ENCODE data around the gene MIEF2. TPM values are rescaled to one million over a fixed set of nuclear protein-coding genes. Genes with fewer than 3 reads are reported as not detected.

Gene MIEF2
- total RNA-seq, 6 experiments from 2014 or later: 13.3 to 19.9 (median 16.6) TPM

DNA sequence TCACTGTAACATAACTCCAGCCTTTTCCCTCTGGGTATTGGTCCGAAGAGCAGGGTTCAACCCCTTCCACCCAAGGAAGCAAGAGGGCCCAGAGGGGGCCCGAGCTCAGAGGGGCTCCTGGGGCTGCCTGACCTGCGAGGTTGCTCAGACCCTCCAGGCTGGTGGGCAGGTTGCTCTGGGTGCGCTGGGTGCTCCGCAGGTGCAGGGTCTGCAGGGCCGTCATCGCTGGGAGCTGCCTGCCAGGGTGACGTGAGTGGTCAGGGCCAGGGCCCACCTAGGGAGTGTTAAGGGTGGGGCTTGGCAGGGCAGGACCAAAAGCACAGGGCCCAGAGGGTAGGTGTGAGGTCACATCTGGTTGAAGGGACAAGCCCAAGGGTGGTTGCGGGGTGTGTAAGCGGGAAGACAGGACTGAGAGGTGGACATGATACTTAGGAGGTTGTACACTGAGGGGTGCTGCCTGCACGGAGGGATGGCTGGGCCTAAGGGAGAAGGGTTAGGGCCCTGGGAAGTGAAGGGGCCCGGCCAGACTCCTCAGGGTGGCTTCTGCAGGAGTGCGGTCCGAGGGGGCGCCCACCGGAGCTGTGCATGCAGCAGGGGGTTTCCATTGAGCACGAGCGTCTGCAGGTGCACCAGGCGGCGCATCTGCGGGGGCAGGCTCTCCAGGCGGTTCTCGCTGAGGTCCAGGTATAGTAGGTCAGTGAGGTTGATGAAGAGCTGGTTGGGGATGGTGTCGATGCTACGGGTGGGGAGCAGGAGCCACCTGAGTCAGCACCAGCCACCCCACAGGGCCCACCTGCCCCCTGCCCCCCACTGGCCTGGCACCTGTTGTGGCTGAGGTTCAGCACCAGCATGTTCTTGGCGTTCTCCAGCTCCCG lies 6.3 kb upstream of the MIEF2 start:
- Mint-ChIP-seq H3K4me1 (ENCODE audit: low read depth) (peaks cover 13% of the 10 kb centered on the region), H3K36me3 (ENCODE audit: low read depth) (peaks cover 15% of the 10 kb centered on the region), H3K27me3 (ENCODE audit: insufficient read depth) (no peaks in the 10 kb centered on the region; the same call in 1 of the 2 replicates), H3K9me3 (no peaks in the 10 kb centered on the region), H3K27ac (no peak overlapping the region), H3K4me3 (no peak overlapping the region)
- TF ChIP-seq, protein P1, sequence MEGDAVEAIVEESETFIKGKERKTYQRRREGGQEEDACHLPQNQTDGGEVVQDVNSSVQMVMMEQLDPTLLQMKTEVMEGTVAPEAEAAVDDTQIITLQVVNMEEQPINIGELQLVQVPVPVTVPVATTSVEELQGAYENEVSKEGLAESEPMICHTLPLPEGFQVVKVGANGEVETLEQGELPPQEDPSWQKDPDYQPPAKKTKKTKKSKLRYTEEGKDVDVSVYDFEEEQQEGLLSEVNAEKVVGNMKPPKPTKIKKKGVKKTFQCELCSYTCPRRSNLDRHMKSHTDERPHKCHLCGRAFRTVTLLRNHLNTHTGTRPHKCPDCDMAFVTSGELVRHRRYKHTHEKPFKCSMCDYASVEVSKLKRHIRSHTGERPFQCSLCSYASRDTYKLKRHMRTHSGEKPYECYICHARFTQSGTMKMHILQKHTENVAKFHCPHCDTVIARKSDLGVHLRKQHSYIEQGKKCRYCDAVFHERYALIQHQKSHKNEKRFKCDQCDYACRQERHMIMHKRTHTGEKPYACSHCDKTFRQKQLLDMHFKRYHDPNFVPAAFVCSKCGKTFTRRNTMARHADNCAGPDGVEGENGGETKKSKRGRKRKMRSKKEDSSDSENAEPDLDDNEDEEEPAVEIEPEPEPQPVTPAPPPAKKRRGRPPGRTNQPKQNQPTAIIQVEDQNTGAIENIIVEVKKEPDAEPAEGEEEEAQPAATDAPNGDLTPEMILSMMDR (IDR thresholded peaks at IDR 0.05): no peak
- no peak for DNase-seq

GRCh38 chr17:18254888-18255649 lies 5.4 kb upstream of the MIEF2 start:
- H3K9me3 Mint-ChIP-seq: no peaks in the 10 kb centered on the region
- TF ChIP-seq, protein P1 (IDR thresholded peaks at IDR 0.05): no peak; the same call in 1 of the 2 replicates
- H3K4me1 Mint-ChIP-seq (ENCODE audit: low read depth): peaks cover 21% of the 10 kb centered on the region
- H3K4me3 Mint-ChIP-seq: no peak overlapping the region
- no peak for DNase-seq
- no peak overlapping the region for H3K27ac Mint-ChIP-seq
- peaks cover 13% of the 10 kb centered on the region for H3K36me3 Mint-ChIP-seq (ENCODE audit: low read depth)
- H3K27me3 Mint-ChIP-seq (ENCODE audit: insufficient read depth): no peaks in the 10 kb centered on the region; the same call in 1 of the 2 replicates

GRCh38 chr17:18256351-18256750 lies 4.1 kb upstream of the MIEF2 start:
- Mint-ChIP-seq H3K36me3 (ENCODE audit: low read depth) (peaks cover 4% of the 10 kb centered on the region; the same call in 1 of the 2 replicates), H3K27ac (peak overlapping the region; percentile 11; the same call in 1 of the 2 replicates), H3K4me1 (ENCODE audit: low read depth) (peaks cover 24% of the 10 kb centered on the region), H3K9me3 (no peaks in the 10 kb centered on the region), H3K27me3 (ENCODE audit: insufficient read depth) (no peaks in the 10 kb centered on the region; the same call in 1 of the 2 replicates), H3K4me3 (no peak overlapping the region)
- TF ChIP-seq, protein P1 (IDR thresholded peaks at IDR 0.05): no peak
- no peak for DNase-seq

DNA sequence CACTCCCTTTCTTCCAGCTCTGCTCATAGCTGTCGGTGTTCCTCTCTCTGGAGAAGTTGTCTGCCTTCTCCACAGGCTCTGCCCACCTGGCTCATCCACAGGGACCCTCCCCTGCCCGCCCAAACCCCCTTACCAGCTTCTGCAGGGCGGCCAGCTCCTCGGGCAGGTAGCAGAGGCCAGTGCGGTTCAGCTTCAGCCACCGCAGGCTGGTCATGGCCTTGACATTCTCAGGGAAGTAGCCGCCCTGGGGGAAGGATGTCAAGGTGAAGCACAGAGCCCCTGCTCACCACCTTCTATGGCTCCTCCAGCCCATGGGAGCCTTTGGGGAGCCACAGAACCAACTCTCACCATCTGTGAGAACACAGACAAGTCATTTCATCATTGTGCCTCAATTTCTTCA lies 3.7 kb upstream of the MIEF2 start:
- Mint-ChIP-seq H3K27me3 (ENCODE audit: insufficient read depth) (no peaks in the 10 kb centered on the region; the same call in 1 of the 2 replicates), H3K4me3 (peak overlapping the region; percentile 100), H3K27ac (peak overlapping the region; percentile 98), H3K4me1 (ENCODE audit: low read depth) (peaks cover 29% of the 10 kb centered on the region), H3K36me3 (ENCODE audit: low read depth) (peaks cover under 1% of the 10 kb centered on the region; the same call in 1 of the 2 replicates), H3K9me3 (no peaks in the 10 kb centered on the region)
- no peak for DNase-seq
- TF ChIP-seq, protein P1 (IDR thresholded peaks at IDR 0.05): no peak

DNA sequence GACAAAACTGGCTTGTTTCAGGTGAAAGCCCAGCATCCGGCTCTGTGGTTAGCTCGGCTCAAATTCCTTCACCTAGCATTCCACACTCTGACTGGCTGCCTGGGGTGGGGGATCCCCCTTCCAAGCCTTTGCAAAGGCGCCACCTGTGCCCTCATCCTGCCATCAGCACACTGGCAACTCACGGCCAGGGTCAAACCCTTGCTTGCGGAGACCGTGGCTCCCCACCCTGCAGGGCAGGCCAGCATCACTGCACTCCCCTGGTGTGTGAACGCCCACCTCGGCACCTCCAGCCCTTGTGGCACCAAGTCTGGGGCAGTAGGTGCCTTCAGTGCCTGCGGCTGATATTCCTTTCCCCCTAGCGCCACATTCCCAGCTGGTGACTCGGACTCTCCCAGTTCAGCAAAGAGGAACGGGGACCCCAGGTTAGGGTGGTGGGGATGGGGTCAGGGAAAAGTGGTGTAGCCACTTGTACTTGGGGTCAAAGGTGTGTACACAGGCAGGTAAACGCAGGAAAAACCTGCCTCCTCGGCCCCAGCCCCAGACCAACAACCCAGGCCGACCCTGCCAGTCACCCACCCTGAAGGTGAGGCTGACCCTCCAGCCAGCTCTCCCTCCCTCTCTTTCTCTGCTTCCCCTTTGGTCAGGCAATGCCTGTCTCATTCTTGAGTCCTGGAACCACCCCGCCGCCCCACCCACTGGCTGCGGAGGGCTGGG lies 3.0 kb upstream of the MIEF2 start:
- Mint-ChIP-seq H3K4me1 (ENCODE audit: low read depth) (peaks cover 33% of the 10 kb centered on the region), H3K9me3 (no peaks in the 10 kb centered on the region), H3K36me3 (ENCODE audit: low read depth) (no peaks in the 10 kb centered on the region; the same call in 1 of the 2 replicates), H3K27ac (peak overlapping the region; percentile 98), H3K4me3 (peak overlapping the region; percentile 100), H3K27me3 (ENCODE audit: insufficient read depth) (no peaks in the 10 kb centered on the region; the same call in 1 of the 2 replicates)
- DNase-seq: peak; percentile 52
- TF ChIP-seq, protein P1 (IDR thresholded peaks at IDR 0.05): no peak
